GM23338 (cell line): ENCODE data around the gene TSR3. TPM values are rescaled to one million over a fixed set of nuclear protein-coding genes. Genes with fewer than 3 reads are reported as not detected.

ENCODE experiments used
- ATAC-seq: fragments of 200-7000 bp; cut with Tn5 transposase; 3 replicates; pipeline ENCODE4 v1.9.1; 2020
- DNase-seq: peaks from one replicate; pipeline ENCODE4 v3.0.0-alpha.2; 2015; ENCODE audit warnings: low spot score
- H2AFZ ChIP-seq: fragments of 200-600 bp; sonication (generic); 2 replicates; pipeline ENCODE4 v1.8.0; 2016; ENCODE audit warnings: antibody characterized with exemption, mild to moderate bottlenecking, moderate library complexity
- H3F3A ChIP-seq: fragments of 200-600 bp; sonication (generic); replicated peaks from 2 replicates; pipeline ENCODE4 v1.8.0; 2017; ENCODE audit warnings: antibody characterized with exemption, mixed run types, low read depth
- H3K27ac ChIP-seq: fragments of 200-600 bp; sonication (generic); 2 replicates; pipeline ENCODE4 v1.6.1; 2016; ENCODE audit warnings: low read depth
- H3K27me3 ChIP-seq: fragments of 200-600 bp; sonication (generic); 2 replicates; pipeline ENCODE4 v1.8.0; 2016; ENCODE audit warnings: mild to moderate bottlenecking, mixed run types, moderate library complexity; ENCODE audit not compliant: insufficient read depth
- H3K36me3 ChIP-seq: fragments of 200-600 bp; sonication (generic); 2 replicates; pipeline ENCODE4 v1.8.0; 2016; ENCODE audit warnings: mild to moderate bottlenecking; ENCODE audit not compliant: insufficient read depth
- H3K4me1 ChIP-seq: fragments of 200-600 bp; sonication (generic); 2 replicates; pipeline ENCODE4 v1.8.0; 2016; ENCODE audit warnings: mild to moderate bottlenecking, moderate library complexity; ENCODE audit not compliant: insufficient read depth
- H3K4me2 ChIP-seq: fragments of 200-600 bp; sonication (generic); 2 replicates; pipeline ENCODE4 v1.7.1; 2017; ENCODE audit warnings: mixed run types
- H3K4me3 ChIP-seq: fragments of 200-600 bp; sonication (generic); 2 replicates; pipeline ENCODE4 v1.6.1; 2016; ENCODE audit warnings: mixed run types
- H3K79me2 ChIP-seq: fragments of 200-600 bp; sonication (generic); replicated peaks from 2 replicates; pipeline ENCODE4 v1.8.0; 2017; ENCODE audit warnings: mild to moderate bottlenecking; ENCODE audit not compliant: insufficient read depth
- H3K9me2 ChIP-seq: fragments of 200-600 bp; sonication (generic); 2 replicates; pipeline ENCODE4 v1.8.0; 2017; ENCODE audit not compliant: insufficient read depth
- H4K20me1 ChIP-seq: fragments of 200-600 bp; sonication (generic); replicated peaks from 2 replicates; pipeline ENCODE4 v1.8.0; 2017; ENCODE audit warnings: mild to moderate bottlenecking; ENCODE audit not compliant: insufficient read depth
- H3K27ac Mint-ChIP-seq: 2 replicates; pipeline ENCODE4 v1.8.0; 2020; ENCODE audit warnings: inconsistent platforms, mild to moderate bottlenecking, moderate library complexity, mixed read lengths
- H3K27me3 Mint-ChIP-seq: 3 replicates; pipeline ENCODE4 v1.8.0; 2022; ENCODE audit warnings: low read depth, mild to moderate bottlenecking, moderate library complexity, mixed read lengths, inconsistent platforms; ENCODE audit not compliant: insufficient read depth, poor library complexity
- H3K36me3 Mint-ChIP-seq: 3 replicates; pipeline ENCODE4 v1.8.0; 2021; ENCODE audit warnings: low read depth, mild to moderate bottlenecking, inconsistent platforms, moderate library complexity, mixed read lengths
- H3K4me1 Mint-ChIP-seq: 3 replicates; pipeline ENCODE4 v1.8.0; 2020; ENCODE audit warnings: mild to moderate bottlenecking, inconsistent platforms, mixed read lengths
- H3K4me3 Mint-ChIP-seq: 3 replicates; pipeline ENCODE4 v1.8.0; 2021; ENCODE audit warnings: moderate library complexity, mild to moderate bottlenecking, inconsistent platforms, mixed read lengths
- H3K9me3 Mint-ChIP-seq: 3 replicates; pipeline ENCODE4 v1.8.0; 2020; ENCODE audit warnings: moderate library complexity, mild to moderate bottlenecking, inconsistent platforms, mixed read lengths
- CTCF ChIP-seq, 2 experiments: fragments of 200-600 bp in 1 of 2; sonication (generic) in 1 of 2; conservative IDR thresholded peaks; 2 replicates each; pipeline versions ENCODE4 v1.5.1 to v1.6.1; 2016 to 2017; ENCODE audit warnings: antibody characterized with exemption in 2 of 2, low read depth in 2 of 2, mild to moderate bottlenecking in 2 of 2, moderate library complexity in 1 of 2
- ETS1 ChIP-seq: IDR thresholded peaks from 2 replicates; pipeline ENCODE4 v1.6.1; 2016; ENCODE audit warnings: antibody characterized with exemption
- EZH2 ChIP-seq: fragments of 200-600 bp; sonication (generic); IDR thresholded peaks from one replicate; pipeline ENCODE4 v1.8.0; 2017; ENCODE audit warnings: antibody characterized with exemption, mild to moderate bottlenecking, low read depth; ENCODE audit not compliant: unreplicated experiment
- EZH2phosphoT487 ChIP-seq: fragments of 200-600 bp; sonication (generic); IDR thresholded peaks from one replicate; pipeline ENCODE4 v1.8.1; 2018; ENCODE audit warnings: antibody characterized with exemption; ENCODE audit not compliant: unreplicated experiment
- JUNB ChIP-seq: IDR thresholded peaks from one replicate; pipeline ENCODE4 v1.6.1; 2016; ENCODE audit warnings: antibody characterized with exemption; ENCODE audit not compliant: unreplicated experiment
- NANOG ChIP-seq: IDR thresholded peaks from 2 replicates; pipeline ENCODE4 v1.6.1; 2016; ENCODE audit warnings: antibody characterized with exemption, borderline replicate concordance
- POLR2AphosphoS5 ChIP-seq: IDR thresholded peaks from 2 replicates; pipeline ENCODE4 v1.6.1; 2016; ENCODE audit warnings: antibody characterized with exemption, low read depth
- REST ChIP-seq: IDR thresholded peaks from one replicate; pipeline ENCODE4 v1.6.1; 2018; ENCODE audit warnings: antibody characterized with exemption; ENCODE audit not compliant: unreplicated experiment
- STAT1 ChIP-seq: IDR thresholded peaks from one replicate; pipeline ENCODE4 v1.6.1; 2016; ENCODE audit warnings: antibody characterized with exemption; ENCODE audit not compliant: unreplicated experiment
- ZNF114 ChIP-seq: fragments of 250-450 bp; sonication (Bioruptor Pico); IDR thresholded peaks from 2 replicates; pipeline ENCODE4 v1.5.0; 2020; ENCODE audit warnings: mild to moderate bottlenecking, moderate library complexity
- ZNF331 ChIP-seq: fragments of 250-450 bp; sonication (Bioruptor Pico); IDR thresholded peaks from 2 replicates; pipeline ENCODE4 v1.5.0; 2020; ENCODE audit warnings: low read depth, mild to moderate bottlenecking, moderate library complexity
- polyA plus RNA-seq: library from polyadenylated mRNA; unstranded; fragments of >200 nt; fragmentation: Nextera tagmentation; extraction: Ambion mirVana; gene quantifications from 2 replicates; pipeline ENCODE4 v1.2.1, GENCODE V29; 2016
- total RNA-seq: library from RNA; depleted of rRNA; stranded (reverse); fragments of >200 nt; shearing (Covaris generic); gene quantifications from 2 replicates; pipeline ENCODE4 v1.2.3, GENCODE V29; 2014

The TSR3 gene
- total and polyA plus RNA-seq, 2 experiments from 2014 or later, result 58.5 to 97.3 TPM

GRCh38 chr16:1326946-1327618 is 24.6 kb downstream of the TSR3 start:
- Mint-ChIP-seq H3K27ac (no peak overlapping the region), H3K27me3 (peaks cover 9% of the 10 kb centered on the region), H3K4me1 (peaks cover 14% of the 10 kb centered on the region), H3K9me3 (no peaks in the 10 kb centered on the region), H3K4me3 (peak overlapping the region; percentile 5; the same call in 1 of the 3 replicates), H3K36me3 (peaks cover 25% of the 10 kb centered on the region)
- Histone ChIP-seq H3K27ac (0 out of 2 replicates have a peak overlapping the region, but pooled peaks have one; percentile 65), H3K36me3 (no peaks in the 10 kb centered on the region), H3K4me1 (peaks cover 5% of the 10 kb centered on the region), H4K20me1 (no peaks in the 10 kb centered on the region; the same call in 1 of the 2 replicates), H3K4me3 (no peak overlapping the region), H2AFZ (no peak overlapping the region), H3F3A (peaks cover 8% of the 10 kb centered on the region; the same call in 1 of the 2 replicates), H3K9me2 (no peaks in the 10 kb centered on the region), H3K27me3 (no peaks in the 10 kb centered on the region), H3K4me2 (no peak overlapping the region), H3K79me2 (no peaks in the 10 kb centered on the region)
- no peak; the same call in 2 of the 3 replicates for ATAC-seq
- 0 out of 2 replicates have a peak, but pooled peaks have one; percentile 15 for TF ChIP-seq POLR2AphosphoS5
- no peak for TF ChIP-seq NANOG
- no peak for TF ChIP-seq REST
- no peak for TF ChIP-seq EZH2
- no peak for DNase-seq

- Mint-ChIP-seq H3K36me3 (peaks cover 32% of the 10 kb centered on the region), H3K9me3 (no peaks in the 10 kb centered on the region), H3K4me3 (peak overlapping the region; percentile 5; the same call in 1 of the 3 replicates), H3K4me1 (peaks cover 9% of the 10 kb centered on the region), H3K27me3 (peaks cover 13% of the 10 kb centered on the region), H3K27ac (no peak overlapping the region)
- ATAC-seq, result no peak
- Histone ChIP-seq H4K20me1 (no peaks in the 10 kb centered on the region; the same call in 1 of the 2 replicates), H3K9me2 (no peaks in the 10 kb centered on the region), H3F3A (peaks cover 8% of the 10 kb centered on the region; the same call in 1 of the 2 replicates), H3K4me1 (peaks cover 2% of the 10 kb centered on the region), H3K27ac (0 out of 2 replicates have a peak overlapping the region, but pooled peaks have one; percentile 65), H3K27me3 (no peaks in the 10 kb centered on the region), H2AFZ (no peak overlapping the region), H3K79me2 (no peaks in the 10 kb centered on the region), H3K36me3 (no peaks in the 10 kb centered on the region), H3K4me2 (no peak overlapping the region), H3K4me3 (no peak overlapping the region)
- no peak for DNase-seq
- no peak for TF ChIP-seq ZNF331 (CRISPR knock-in tag)
- no peak for TF ChIP-seq CTCF (conservative IDR thresholded peaks at IDR 0.05; ENCODE audit: low read depth in 2 of 2)
- no peak for TF ChIP-seq JUNB
- TF ChIP-seq EZH2phosphoT487, result no peak
- no peak for TF ChIP-seq NANOG
- no peak for TF ChIP-seq POLR2AphosphoS5
- TF ChIP-seq STAT1, result no peak
- TF ChIP-seq ETS1, result no peak
- no peak for TF ChIP-seq ZNF114 (CRISPR knock-in tag)
- no peak for TF ChIP-seq REST
These were observed 25.3 kb downstream of the TSR3 start for GRCh38 chr16:1326391-1326790.
